ENCODE data around the gene HGS. TPM values are rescaled to one million over a fixed set of nuclear protein-coding genes. Genes with fewer than 3 reads are reported as not detected.
A peak's percentile ranks its signal among the peaks of the same experiment; 100 is the strongest.

The HGS gene
- total and polyA plus RNA-seq, 2 of the 13 experiments (the other 11 are each of a cell fraction or from before 2014, with no cell fraction given), result 73.3 to 78.1 TPM

DNA sequence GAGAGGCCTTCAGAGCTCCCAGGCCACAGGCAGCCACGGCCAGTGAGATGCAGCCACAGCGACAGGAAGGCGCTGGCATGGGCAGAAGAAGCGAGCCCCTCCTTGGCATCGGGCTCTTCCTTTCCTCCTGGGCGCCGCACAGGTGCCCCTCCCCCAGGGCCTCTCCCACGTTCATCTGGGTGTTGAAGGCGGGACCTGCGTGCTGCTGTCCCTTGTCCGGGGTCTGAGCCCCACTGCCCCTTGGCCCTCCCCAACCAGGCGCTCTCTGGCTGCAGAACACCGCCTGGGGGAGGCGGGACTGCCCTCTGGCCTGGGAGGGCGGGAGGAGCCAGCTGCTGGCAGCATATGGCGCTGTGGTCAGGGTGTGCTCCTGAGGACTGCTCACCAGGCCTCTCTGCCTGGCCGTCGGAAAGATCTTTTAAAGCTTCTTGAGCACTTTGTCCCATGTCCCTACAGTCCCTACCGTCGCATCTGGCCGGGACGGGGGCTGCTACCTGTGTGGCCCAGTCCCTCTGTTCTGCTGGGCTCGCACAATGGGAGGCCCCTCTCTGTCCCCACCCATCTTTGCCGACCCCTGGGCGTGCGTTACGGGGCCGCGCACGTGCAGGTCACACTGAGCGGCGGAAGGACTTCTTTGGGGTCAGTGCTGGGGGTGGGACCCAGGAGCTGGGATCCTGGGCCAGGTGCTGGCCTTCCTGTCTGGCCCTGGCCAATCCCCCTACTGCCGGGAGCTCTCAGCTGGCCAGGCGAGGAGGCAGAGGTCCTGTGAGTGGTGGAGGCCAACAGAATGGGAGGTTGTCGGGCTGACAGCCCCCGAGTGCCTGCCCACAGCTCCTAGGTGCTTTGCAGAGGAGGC, 30.0 kb downstream of the HGS start (continued):
- TF ChIP-seq, protein P1, sequence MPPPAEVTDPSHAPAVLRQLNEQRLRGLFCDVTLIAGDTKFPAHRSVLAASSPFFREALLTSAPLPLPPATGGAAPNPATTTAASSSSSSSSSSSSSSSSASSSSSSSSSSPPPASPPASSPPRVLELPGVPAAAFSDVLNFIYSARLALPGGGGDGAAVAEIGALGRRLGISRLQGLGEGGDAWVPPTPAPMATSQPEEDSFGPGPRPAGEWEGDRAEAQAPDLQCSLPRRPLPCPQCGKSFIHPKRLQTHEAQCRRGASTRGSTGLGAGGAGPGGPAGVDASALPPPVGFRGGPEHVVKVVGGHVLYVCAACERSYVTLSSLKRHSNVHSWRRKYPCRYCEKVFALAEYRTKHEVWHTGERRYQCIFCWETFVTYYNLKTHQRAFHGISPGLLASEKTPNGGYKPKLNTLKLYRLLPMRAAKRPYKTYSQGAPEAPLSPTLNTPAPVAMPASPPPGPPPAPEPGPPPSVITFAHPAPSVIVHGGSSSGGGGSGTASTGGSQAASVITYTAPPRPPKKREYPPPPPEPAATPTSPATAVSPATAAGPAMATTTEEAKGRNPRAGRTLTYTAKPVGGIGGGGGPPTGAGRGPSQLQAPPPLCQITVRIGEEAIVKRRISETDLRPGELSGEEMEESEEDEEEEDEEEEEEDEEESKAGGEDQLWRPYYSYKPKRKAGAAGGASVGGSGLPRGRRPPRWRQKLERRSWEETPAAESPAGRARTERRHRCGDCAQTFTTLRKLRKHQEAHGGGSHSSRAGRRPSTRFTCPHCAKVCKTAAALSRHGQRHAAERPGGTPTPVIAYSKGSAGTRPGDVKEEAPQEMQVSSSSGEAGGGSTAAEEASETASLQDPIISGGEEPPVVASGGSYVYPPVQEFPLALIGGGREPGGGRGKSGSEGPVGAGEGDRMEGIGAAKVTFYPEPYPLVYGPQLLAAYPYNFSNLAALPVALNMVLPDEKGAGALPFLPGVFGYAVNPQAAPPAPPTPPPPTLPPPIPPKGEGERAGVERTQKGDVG (CRISPR knock-in tag; IDR thresholded peaks at IDR 0.05; ENCODE audit: borderline replicate concordance), result no peak; the same call in 1 of the 2 replicates
- TF ChIP-seq HOXA3 (CRISPR knock-in tag; IDR thresholded peaks at IDR 0.05) (peak; percentile 71; the same call in 1 of the 2 replicates), SAP130 (CRISPR knock-in tag; IDR thresholded peaks at IDR 0.05; ENCODE audit: low read depth) (peak; percentile 97), TBX2 (CRISPR knock-in tag; IDR thresholded peaks at IDR 0.05; ENCODE audit: borderline replicate concordance) (peak; percentile 92; the same call in 1 of the 2 replicates), ZNF326 (CRISPR knock-in tag; IDR thresholded peaks at IDR 0.05; ENCODE audit: borderline replicate concordance) (no peak), NR0B2 (CRISPR knock-in tag; IDR thresholded peaks at IDR 0.05) (peak; percentile 41; the same call in 1 of the 2 replicates), SRSF9 (IDR thresholded peaks at IDR 0.05; ENCODE audit: borderline replicate concordance, insufficient read depth, low read depth, low read length, poor library complexity, severe bottlenecking) (no peak), ZNF253 (CRISPR knock-in tag; IDR thresholded peaks at IDR 0.05; ENCODE audit: borderline replicate concordance) (peak; percentile 77; the same call in 1 of the 2 replicates), ZNF383 (CRISPR knock-in tag; IDR thresholded peaks at IDR 0.05; ENCODE audit: borderline replicate concordance) (no peak), CREB1 (IDR thresholded peaks at IDR 0.05) (no peak), CREB1 (CRISPR knock-in tag; IDR thresholded peaks at IDR 0.05) (no peak), REPIN1 (CRISPR knock-in tag; IDR thresholded peaks at IDR 0.05; ENCODE audit: borderline replicate concordance, low read depth) (peak; percentile 82; the same call in 1 of the 2 replicates)
- TF ChIP-seq, protein P2, sequence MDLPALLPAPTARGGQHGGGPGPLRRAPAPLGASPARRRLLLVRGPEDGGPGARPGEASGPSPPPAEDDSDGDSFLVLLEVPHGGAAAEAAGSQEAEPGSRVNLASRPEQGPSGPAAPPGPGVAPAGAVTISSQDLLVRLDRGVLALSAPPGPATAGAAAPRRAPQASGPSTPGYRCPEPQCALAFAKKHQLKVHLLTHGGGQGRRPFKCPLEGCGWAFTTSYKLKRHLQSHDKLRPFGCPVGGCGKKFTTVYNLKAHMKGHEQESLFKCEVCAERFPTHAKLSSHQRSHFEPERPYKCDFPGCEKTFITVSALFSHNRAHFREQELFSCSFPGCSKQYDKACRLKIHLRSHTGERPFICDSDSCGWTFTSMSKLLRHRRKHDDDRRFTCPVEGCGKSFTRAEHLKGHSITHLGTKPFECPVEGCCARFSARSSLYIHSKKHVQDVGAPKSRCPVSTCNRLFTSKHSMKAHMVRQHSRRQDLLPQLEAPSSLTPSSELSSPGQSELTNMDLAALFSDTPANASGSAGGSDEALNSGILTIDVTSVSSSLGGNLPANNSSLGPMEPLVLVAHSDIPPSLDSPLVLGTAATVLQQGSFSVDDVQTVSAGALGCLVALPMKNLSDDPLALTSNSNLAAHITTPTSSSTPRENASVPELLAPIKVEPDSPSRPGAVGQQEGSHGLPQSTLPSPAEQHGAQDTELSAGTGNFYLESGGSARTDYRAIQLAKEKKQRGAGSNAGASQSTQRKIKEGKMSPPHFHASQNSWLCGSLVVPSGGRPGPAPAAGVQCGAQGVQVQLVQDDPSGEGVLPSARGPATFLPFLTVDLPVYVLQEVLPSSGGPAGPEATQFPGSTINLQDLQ (CRISPR knock-in tag; IDR thresholded peaks at IDR 0.05), result 0 out of 2 replicates have a peak, but pooled peaks have one; percentile 2
- TF ChIP-seq, protein P3, sequence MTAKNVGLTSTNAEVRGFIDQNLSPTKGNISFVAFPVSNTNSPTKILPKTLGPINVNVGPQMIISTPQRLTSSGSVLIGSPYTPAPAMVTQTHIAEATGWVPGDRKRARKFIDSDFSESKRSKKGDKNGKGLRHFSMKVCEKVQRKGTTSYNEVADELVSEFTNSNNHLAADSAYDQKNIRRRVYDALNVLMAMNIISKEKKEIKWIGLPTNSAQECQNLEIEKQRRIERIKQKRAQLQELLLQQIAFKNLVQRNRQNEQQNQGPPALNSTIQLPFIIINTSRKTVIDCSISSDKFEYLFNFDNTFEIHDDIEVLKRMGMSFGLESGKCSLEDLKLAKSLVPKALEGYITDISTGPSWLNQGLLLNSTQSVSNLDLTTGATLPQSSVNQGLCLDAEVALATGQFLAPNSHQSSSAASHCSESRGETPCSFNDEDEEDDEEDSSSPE (CRISPR knock-in tag; IDR thresholded peaks at IDR 0.05), result peak; percentile 85
- TF ChIP-seq, protein P4, sequence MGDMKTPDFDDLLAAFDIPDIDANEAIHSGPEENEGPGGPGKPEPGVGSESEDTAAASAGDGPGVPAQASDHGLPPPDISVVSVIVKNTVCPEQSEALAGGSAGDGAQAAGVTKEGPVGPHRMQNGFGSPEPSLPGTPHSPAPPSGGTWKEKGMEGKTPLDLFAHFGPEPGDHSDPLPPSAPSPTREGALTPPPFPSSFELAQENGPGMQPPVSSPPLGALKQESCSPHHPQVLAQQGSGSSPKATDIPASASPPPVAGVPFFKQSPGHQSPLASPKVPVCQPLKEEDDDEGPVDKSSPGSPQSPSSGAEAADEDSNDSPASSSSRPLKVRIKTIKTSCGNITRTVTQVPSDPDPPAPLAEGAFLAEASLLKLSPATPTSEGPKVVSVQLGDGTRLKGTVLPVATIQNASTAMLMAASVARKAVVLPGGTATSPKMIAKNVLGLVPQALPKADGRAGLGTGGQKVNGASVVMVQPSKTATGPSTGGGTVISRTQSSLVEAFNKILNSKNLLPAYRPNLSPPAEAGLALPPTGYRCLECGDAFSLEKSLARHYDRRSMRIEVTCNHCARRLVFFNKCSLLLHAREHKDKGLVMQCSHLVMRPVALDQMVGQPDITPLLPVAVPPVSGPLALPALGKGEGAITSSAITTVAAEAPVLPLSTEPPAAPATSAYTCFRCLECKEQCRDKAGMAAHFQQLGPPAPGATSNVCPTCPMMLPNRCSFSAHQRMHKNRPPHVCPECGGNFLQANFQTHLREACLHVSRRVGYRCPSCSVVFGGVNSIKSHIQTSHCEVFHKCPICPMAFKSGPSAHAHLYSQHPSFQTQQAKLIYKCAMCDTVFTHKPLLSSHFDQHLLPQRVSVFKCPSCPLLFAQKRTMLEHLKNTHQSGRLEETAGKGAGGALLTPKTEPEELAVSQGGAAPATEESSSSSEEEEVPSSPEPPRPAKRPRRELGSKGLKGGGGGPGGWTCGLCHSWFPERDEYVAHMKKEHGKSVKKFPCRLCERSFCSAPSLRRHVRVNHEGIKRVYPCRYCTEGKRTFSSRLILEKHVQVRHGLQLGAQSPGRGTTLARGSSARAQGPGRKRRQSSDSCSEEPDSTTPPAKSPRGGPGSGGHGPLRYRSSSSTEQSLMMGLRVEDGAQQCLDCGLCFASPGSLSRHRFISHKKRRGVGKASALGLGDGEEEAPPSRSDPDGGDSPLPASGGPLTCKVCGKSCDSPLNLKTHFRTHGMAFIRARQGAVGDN (CRISPR knock-in tag; IDR thresholded peaks at IDR 0.05), result peak; percentile 98
